ENCODE data around the gene TMEM158.

TMEM158 gene

DNA sequence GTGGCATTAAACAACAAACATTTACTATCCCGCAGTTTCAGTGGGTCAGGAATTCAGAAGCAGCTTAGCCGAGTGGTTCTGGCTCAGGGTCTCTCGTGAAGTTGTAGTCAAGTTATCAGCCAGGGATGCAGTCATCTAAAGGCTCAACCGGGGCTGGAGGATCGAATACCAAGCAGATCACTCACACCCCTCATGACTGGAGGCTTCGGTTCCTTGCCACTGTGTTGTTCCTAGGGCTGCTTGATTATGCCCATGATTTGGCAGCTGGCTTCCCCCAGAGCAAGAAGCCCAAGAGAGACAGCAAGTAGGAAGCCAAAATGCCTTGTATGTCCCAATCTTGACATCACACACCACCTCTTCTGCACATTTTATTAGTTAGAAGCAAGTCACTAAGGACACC lies 46.0 kb downstream of the TMEM158 start:
- Histone ChIP-seq H3K4me2 (ENCODE audit: low read depth, low read length, poor library complexity, severe bottlenecking) (no peak overlapping the region), H3K79me2 (ENCODE audit: insufficient read depth, low read length) (no peaks in the 10 kb centered on the region), H3K36me3 (ENCODE audit: low read length) (no peaks in the 10 kb centered on the region), H3K27ac (ENCODE audit: low read depth, low read length) (no peak overlapping the region), H2AFZ (ENCODE audit: low read depth, low read length, severe bottlenecking) (no peak overlapping the region), H3K9me3 (ENCODE audit: insufficient read depth, low read length) (no peaks in the 10 kb centered on the region), H3K4me3 (ENCODE audit: insufficient read depth, low read length, poor library complexity, severe bottlenecking) (no peak overlapping the region), H3K9me2 (replicated peaks; ENCODE audit: insufficient read depth, low read length) (no peaks in the 10 kb centered on the region), H3K27me3 (ENCODE audit: low read length) (no peaks in the 10 kb centered on the region), H3K9ac (ENCODE audit: low read length) (no peak overlapping the region), H3F3A (ENCODE audit: insufficient read depth) (no peaks in the 10 kb centered on the region), H4K20me1 (ENCODE audit: low read depth, low read length) (no peaks in the 10 kb centered on the region)
- TF ChIP-seq EZH2phosphoT487 (conservative IDR thresholded peaks at IDR 0.05; ENCODE audit: low read length): no peak
- TF ChIP-seq CTCF (IDR thresholded peaks at IDR 0.05; ENCODE audit: insufficient read depth, low read length, poor library complexity, severe bottlenecking): no peak

DNA sequence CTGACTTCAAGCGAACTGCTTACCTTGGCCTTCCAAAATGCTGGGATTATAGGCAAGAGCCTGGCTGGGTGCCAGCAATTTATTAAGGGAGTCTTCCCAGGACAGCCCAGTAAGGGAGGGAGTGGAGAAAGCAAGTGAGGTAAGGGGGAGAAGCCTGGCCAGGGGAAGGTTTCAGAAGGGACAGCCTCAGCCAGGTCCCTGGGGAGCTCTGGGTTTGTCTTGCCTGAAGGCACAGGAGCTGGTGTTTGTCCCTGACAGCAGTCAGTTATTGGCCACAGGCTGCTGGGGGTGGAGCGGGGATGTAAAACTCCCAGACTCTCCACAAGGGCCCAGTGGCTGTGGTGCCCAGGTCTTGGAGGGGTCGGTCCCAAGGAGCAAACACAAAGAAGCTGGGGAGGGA lies 46.9 kb downstream of the TMEM158 start:
- H3K9ac ChIP-seq (ENCODE audit: low read length): no peak overlapping the region
- no peak overlapping the region for H3K27ac ChIP-seq (ENCODE audit: low read depth, low read length)
- no peaks in the 10 kb centered on the region for H3K9me2 ChIP-seq (replicated peaks; ENCODE audit: insufficient read depth, low read length)
- no peak for TF ChIP-seq CTCF (IDR thresholded peaks at IDR 0.05; ENCODE audit: insufficient read depth, low read length, poor library complexity, severe bottlenecking)
- no peak for TF ChIP-seq EZH2phosphoT487 (conservative IDR thresholded peaks at IDR 0.05; ENCODE audit: low read length)
- no peaks in the 10 kb centered on the region for H3K36me3 ChIP-seq (ENCODE audit: low read length)
- no peak overlapping the region for H3K4me3 ChIP-seq (ENCODE audit: insufficient read depth, low read length, poor library complexity, severe bottlenecking)
- H3K9me3 ChIP-seq (ENCODE audit: insufficient read depth, low read length): no peaks in the 10 kb centered on the region
- no peaks in the 10 kb centered on the region for H3F3A ChIP-seq (ENCODE audit: insufficient read depth)
- no peaks in the 10 kb centered on the region for H3K79me2 ChIP-seq (ENCODE audit: insufficient read depth, low read length)
- no peak overlapping the region for H2AFZ ChIP-seq (ENCODE audit: low read depth, low read length, severe bottlenecking)
- no peaks in the 10 kb centered on the region for H3K27me3 ChIP-seq (ENCODE audit: low read length)
- H3K4me2 ChIP-seq (ENCODE audit: low read depth, low read length, poor library complexity, severe bottlenecking): no peak overlapping the region
- no peaks in the 10 kb centered on the region for H4K20me1 ChIP-seq (ENCODE audit: low read depth, low read length)

DNA sequence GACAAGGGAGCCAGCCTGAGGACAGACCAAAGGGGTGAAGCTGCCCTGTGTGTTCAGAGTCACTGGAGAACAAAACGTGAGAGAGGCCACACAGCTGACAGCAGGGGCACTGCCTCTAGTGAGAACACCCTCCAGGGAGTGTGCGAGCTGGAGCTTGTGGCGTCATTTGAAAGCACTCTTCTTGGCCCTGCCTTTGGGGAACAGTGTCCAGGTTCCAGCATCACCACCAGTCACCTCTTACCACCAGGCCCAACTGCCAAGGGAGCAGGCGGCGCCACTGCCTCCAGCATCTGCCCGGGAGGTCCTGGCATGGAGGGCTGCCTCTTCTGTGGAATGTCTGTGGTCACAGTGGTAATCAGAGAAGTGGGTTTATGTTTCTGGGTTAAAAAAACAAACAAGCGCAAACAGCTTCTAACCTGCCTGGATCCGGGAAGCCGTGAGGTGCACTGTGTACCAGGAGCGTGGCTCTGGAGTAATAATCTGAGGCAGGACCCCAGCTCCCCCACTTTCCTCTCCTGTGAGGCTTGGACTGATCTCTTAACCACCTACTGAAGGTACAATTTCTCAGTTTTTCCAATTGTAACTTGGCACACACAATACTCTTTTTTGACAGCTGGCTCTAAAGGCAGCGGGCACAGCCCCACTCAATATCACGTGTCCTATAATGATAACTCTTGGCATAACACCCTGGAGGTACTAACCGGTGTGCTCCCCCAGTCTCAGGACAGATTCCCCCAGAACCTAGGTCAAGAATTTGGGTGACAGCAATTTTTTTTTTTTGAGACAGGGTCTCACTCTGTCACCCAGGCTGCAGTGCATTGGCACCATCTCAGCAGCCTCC lies 47.7 kb downstream of the TMEM158 start:
- H3K9me2 ChIP-seq (replicated peaks; ENCODE audit: insufficient read depth, low read length): no peaks in the 10 kb centered on the region
- H3K4me2 ChIP-seq (ENCODE audit: low read depth, low read length, poor library complexity, severe bottlenecking): no peak overlapping the region
- H3K27ac ChIP-seq (ENCODE audit: low read depth, low read length): no peak overlapping the region
- no peak overlapping the region for H3K4me3 ChIP-seq (ENCODE audit: insufficient read depth, low read length, poor library complexity, severe bottlenecking)
- no peaks in the 10 kb centered on the region for H3F3A ChIP-seq (ENCODE audit: insufficient read depth)
- TF ChIP-seq CTCF (IDR thresholded peaks at IDR 0.05; ENCODE audit: insufficient read depth, low read length, poor library complexity, severe bottlenecking) (no peak), EZH2phosphoT487 (conservative IDR thresholded peaks at IDR 0.05; ENCODE audit: low read length) (no peak)
- H3K9me3 ChIP-seq (ENCODE audit: insufficient read depth, low read length): no peaks in the 10 kb centered on the region
- no peaks in the 10 kb centered on the region for H4K20me1 ChIP-seq (ENCODE audit: low read depth, low read length)
- H3K27me3 ChIP-seq (ENCODE audit: low read length): no peaks in the 10 kb centered on the region
- H3K9ac ChIP-seq (ENCODE audit: low read length): no peak overlapping the region
- H3K36me3 ChIP-seq (ENCODE audit: low read length): no peaks in the 10 kb centered on the region
- no peaks in the 10 kb centered on the region for H3K79me2 ChIP-seq (ENCODE audit: insufficient read depth, low read length)
- no peak overlapping the region for H2AFZ ChIP-seq (ENCODE audit: low read depth, low read length, severe bottlenecking)

All from SU-DHL-6 (cell line).